ENCODE results near the gene SCFD2. TPM values are rescaled to one million over a fixed set of nuclear protein-coding genes. Genes with fewer than 3 reads are reported as not detected.

The SCFD2 gene
- total and polyA plus RNA-seq, 10 of the 15 experiments (the other 5 are each of a cell fraction or from before 2014, with no cell fraction given) = 4.8 to 37.6 (median 24.9) TPM

- in situ Hi-C loops (cut with MboI) (no loop called here), intact Hi-C loops (cut with micrococcal nuclease; ENCODE audit: unreplicated experiment) (loop anchor here (10.0 kb wide), 1 partner anchor 49 kb away; no protein-coding TSS in a partner anchor)
- peak overlapping the region; percentile 72 for H3K27ac ChIP-seq (ENCODE audit: control insufficient read depth, insufficient read depth)
- H3K27me3 ChIP-seq (replicated peaks in 1 of 2; ENCODE audit: control insufficient read depth in 2 of 2, insufficient read depth in 2 of 2, low read length in 1 of 2) = no peaks in the 10 kb centered on the region
- H3K36me3 ChIP-seq (ENCODE audit: control insufficient read depth in 2 of 2, insufficient read depth in 2 of 2, low read length in 1 of 2) = no peaks in the 10 kb centered on the region; a peak in 1 of 4 replicates
- H3K79me2 ChIP-seq (ENCODE audit: control insufficient read depth, insufficient read depth, low read length) = no peaks in the 10 kb centered on the region
- no peak overlapping the region for H3K9ac ChIP-seq (ENCODE audit: control insufficient read depth, insufficient read depth, low read length)
- H3K4me1 ChIP-seq (ENCODE audit: control insufficient read depth, insufficient read depth, low read length) = peaks cover 7% of the 10 kb centered on the region; the same call in 1 of the 2 replicates
- ChIA-PET SMC1A (ENCODE audit: uncharacterized antibody, unreplicated experiment) (interaction anchor here (0.6 to 1.4 kb wide), 5 partner anchors 8 to 419 kb away, joined by 3 read pairs; no protein-coding TSS in a partner anchor), CTCF (interaction anchor here (1.0 to 1.4 kb wide), 2 partner anchors 10 to 569 kb away, joined by 3 read pairs; no protein-coding TSS in a partner anchor), POLR2A (no interaction called here), RAD21 (ENCODE audit: unreplicated experiment) (interaction anchor here (0.9 to 1.2 kb wide), 3 partner anchors 38 to 469 kb away, joined by 3 to 10 read pairs (median 4); no protein-coding TSS in a partner anchor)
- H3K9me3 ChIP-seq (replicated peaks; ENCODE audit: control insufficient read depth, insufficient read depth, low read length) = no peaks in the 10 kb centered on the region
- DNase-seq (ENCODE audit: low read depth, low spot score) (peak; percentile 61), ATAC-seq (peak; percentile 97), FAIRE-seq (peak; percentile 47)
- no peak overlapping the region; the same call in 1 of the 2 replicates for H2AFZ ChIP-seq (ENCODE audit: control insufficient read depth, low read depth, low read length)
- no peak overlapping the region for H3K4me2 ChIP-seq (ENCODE audit: control insufficient read depth, insufficient read depth)
- no peak overlapping the region for H3K4me3 ChIP-seq
- no peaks in the 10 kb centered on the region for H4K20me1 ChIP-seq (ENCODE audit: control insufficient read depth, insufficient read depth)
- no TSS peak for BruUV-seq (replicated peaks)
- WGBS (ENCODE audit: insufficient coverage, insufficient replicate concordance, low lambda C conversion rate, missing lambda C conversion rate) = 3% methylated on average over 4 of the region's 4 CpGs
- peak; percentile 89 for TF ChIP-seq SPI1 (IDR thresholded peaks at IDR 0.05; ENCODE audit: borderline replicate concordance, insufficient read depth, low read depth, low read length)
- TF ChIP-seq SREBF1 (IDR thresholded peaks at IDR 0.05; ENCODE audit: low read length) = no peak
- TF ChIP-seq, protein P1, sequence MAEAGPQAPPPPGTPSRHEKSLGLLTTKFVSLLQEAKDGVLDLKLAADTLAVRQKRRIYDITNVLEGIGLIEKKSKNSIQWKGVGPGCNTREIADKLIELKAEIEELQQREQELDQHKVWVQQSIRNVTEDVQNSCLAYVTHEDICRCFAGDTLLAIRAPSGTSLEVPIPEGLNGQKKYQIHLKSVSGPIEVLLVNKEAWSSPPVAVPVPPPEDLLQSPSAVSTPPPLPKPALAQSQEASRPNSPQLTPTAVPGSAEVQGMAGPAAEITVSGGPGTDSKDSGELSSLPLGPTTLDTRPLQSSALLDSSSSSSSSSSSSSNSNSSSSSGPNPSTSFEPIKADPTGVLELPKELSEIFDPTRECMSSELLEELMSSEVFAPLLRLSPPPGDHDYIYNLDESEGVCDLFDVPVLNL (IDR thresholded peaks at IDR 0.05; ENCODE audit: low read depth, low read length) = no peak
- peak; percentile 70 for TF ChIP-seq NFIC (IDR thresholded peaks at IDR 0.05; ENCODE audit: low read depth, low read length)
- no peak for TF ChIP-seq PAX5 (IDR thresholded peaks at IDR 0.05; ENCODE audit: borderline replicate concordance, low read depth, low read length)
- TF ChIP-seq CHD4 (IDR thresholded peaks at IDR 0.05) = no peak
- no peak for TF ChIP-seq GABPA (IDR thresholded peaks at IDR 0.05; ENCODE audit: low read depth)
- no peak for TF ChIP-seq FOS (IDR thresholded peaks at IDR 0.05; ENCODE audit: borderline replicate concordance, extremely low read depth, insufficient read length)
- no peak for TF ChIP-seq MTA3 (IDR thresholded peaks at IDR 0.05; ENCODE audit: borderline replicate concordance, low read length)
- TF ChIP-seq ZSCAN29 (IDR thresholded peaks at IDR 0.05) = no peak
- TF ChIP-seq RBBP5 (conservative IDR thresholded peaks at IDR 0.05) = no peak
- TF ChIP-seq, protein P2, sequence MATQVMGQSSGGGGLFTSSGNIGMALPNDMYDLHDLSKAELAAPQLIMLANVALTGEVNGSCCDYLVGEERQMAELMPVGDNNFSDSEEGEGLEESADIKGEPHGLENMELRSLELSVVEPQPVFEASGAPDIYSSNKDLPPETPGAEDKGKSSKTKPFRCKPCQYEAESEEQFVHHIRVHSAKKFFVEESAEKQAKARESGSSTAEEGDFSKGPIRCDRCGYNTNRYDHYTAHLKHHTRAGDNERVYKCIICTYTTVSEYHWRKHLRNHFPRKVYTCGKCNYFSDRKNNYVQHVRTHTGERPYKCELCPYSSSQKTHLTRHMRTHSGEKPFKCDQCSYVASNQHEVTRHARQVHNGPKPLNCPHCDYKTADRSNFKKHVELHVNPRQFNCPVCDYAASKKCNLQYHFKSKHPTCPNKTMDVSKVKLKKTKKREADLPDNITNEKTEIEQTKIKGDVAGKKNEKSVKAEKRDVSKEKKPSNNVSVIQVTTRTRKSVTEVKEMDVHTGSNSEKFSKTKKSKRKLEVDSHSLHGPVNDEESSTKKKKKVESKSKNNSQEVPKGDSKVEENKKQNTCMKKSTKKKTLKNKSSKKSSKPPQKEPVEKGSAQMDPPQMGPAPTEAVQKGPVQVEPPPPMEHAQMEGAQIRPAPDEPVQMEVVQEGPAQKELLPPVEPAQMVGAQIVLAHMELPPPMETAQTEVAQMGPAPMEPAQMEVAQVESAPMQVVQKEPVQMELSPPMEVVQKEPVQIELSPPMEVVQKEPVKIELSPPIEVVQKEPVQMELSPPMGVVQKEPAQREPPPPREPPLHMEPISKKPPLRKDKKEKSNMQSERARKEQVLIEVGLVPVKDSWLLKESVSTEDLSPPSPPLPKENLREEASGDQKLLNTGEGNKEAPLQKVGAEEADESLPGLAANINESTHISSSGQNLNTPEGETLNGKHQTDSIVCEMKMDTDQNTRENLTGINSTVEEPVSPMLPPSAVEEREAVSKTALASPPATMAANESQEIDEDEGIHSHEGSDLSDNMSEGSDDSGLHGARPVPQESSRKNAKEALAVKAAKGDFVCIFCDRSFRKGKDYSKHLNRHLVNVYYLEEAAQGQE (IDR thresholded peaks at IDR 0.05; ENCODE audit: low read depth, low read length) = no peak
- no peak for TF ChIP-seq IRF5 (IDR thresholded peaks at IDR 0.05; ENCODE audit: borderline replicate concordance)
- peak in 1 of 2 experiments; percentile 33; a peak in 2 of 4 replicates for TF ChIP-seq BHLHE40 (IDR thresholded peaks at IDR 0.05; ENCODE audit: borderline replicate concordance in 1 of 2, low read depth in 2 of 2, low read length in 1 of 2)
- no peak for TF ChIP-seq CBX5 (IDR thresholded peaks at IDR 0.05; ENCODE audit: low read depth)
- TF ChIP-seq, protein P3, sequence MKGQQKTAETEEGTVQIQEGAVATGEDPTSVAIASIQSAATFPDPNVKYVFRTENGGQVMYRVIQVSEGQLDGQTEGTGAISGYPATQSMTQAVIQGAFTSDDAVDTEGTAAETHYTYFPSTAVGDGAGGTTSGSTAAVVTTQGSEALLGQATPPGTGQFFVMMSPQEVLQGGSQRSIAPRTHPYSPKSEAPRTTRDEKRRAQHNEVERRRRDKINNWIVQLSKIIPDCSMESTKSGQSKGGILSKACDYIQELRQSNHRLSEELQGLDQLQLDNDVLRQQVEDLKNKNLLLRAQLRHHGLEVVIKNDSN (IDR thresholded peaks at IDR 0.05; ENCODE audit: borderline replicate concordance, extremely low read length, insufficient read depth, low read depth, low read length) = no peak
- TF ChIP-seq MTA2 (IDR thresholded peaks at IDR 0.05; ENCODE audit: low read depth) = peak; percentile 75
- TF ChIP-seq SIX5 (IDR thresholded peaks at IDR 0.05; ENCODE audit: low read depth, low read length, severe bottlenecking) = no peak
Measured at GRCh38 chr4:53235547-53235946, 130.3 kb downstream of the SCFD2 start.
